Hepatocyte (in vitro differentiated cells): ENCODE data around the gene ABHD1. TPM values are rescaled to one million over a fixed set of nuclear protein-coding genes. Genes with fewer than 3 reads are reported as not detected.

Experiments used
- DNase-seq: peaks from one replicate; pipeline ENCODE4 v3.0.0-alpha.2; 2016; ENCODE audit warnings: low spot score
- H2AFZ ChIP-seq: fragments of 200-600 bp; sonication (generic); 2 replicates; pipeline ENCODE4 v1.6.0; 2016; ENCODE audit warnings: antibody characterized with exemption, mild to moderate bottlenecking
- H3K27ac ChIP-seq: fragments of 200-600 bp; sonication (generic); 2 replicates; pipeline ENCODE4 v1.5.1; 2016; ENCODE audit warnings: mild to moderate bottlenecking
- H3K27me3 ChIP-seq: fragments of 200-600 bp; sonication (generic); 2 replicates; pipeline ENCODE4 v1.6.1; 2016
- H3K36me3 ChIP-seq: fragments of 200-600 bp; sonication (generic); replicated peaks from 2 replicates; pipeline ENCODE4 v1.5.1; 2016; ENCODE audit warnings: low read depth; ENCODE audit not compliant: insufficient read depth
- H3K4me1 ChIP-seq: fragments of 200-600 bp; sonication (generic); 2 replicates; pipeline ENCODE4 v1.5.1; 2016; ENCODE audit warnings: mild to moderate bottlenecking, moderate library complexity; ENCODE audit not compliant: insufficient read depth
- H3K4me2 ChIP-seq: fragments of 200-600 bp; sonication (generic); 2 replicates; pipeline ENCODE4 v1.6.0; 2016
- H3K4me3 ChIP-seq: fragments of 200-600 bp; sonication (generic); 2 replicates; pipeline ENCODE4 v1.5.1; 2016; ENCODE audit warnings: mild to moderate bottlenecking
- H3K79me2 ChIP-seq: fragments of 200-600 bp; sonication (generic); 2 replicates; pipeline ENCODE4 v1.6.0; 2017; ENCODE audit warnings: mild to moderate bottlenecking
- H3K9me2 ChIP-seq: fragments of 200-600 bp; sonication (generic); replicated peaks from 2 replicates; pipeline ENCODE4 v1.6.0; 2017; ENCODE audit warnings: mild to moderate bottlenecking; ENCODE audit not compliant: insufficient read depth
- H3K9me3 ChIP-seq: fragments of 200-600 bp; sonication (generic); 2 replicates; pipeline ENCODE4 v1.5.1; 2016; ENCODE audit warnings: low read depth, mild to moderate bottlenecking
- H4K20me1 ChIP-seq: fragments of 200-600 bp; sonication (generic); 2 replicates; pipeline ENCODE4 v1.6.0; 2016; ENCODE audit warnings: mild to moderate bottlenecking; ENCODE audit not compliant: insufficient read depth, poor library complexity, severe bottlenecking
- EZH2 ChIP-seq: fragments of 200-600 bp; sonication (generic); IDR thresholded peaks from 2 replicates; pipeline ENCODE4 v1.6.1; 2016; ENCODE audit warnings: antibody characterized with exemption, mild to moderate bottlenecking, borderline replicate concordance
- EZH2phosphoT487 ChIP-seq: fragments of 200-600 bp; sonication (generic); IDR thresholded peaks from one replicate; pipeline ENCODE4 v1.6.1; 2018; ENCODE audit warnings: antibody characterized with exemption, mild to moderate bottlenecking, low read depth, moderate library complexity; ENCODE audit not compliant: unreplicated experiment, severe bottlenecking
- WGBS: methylation state at CpG from one replicate; pipeline ENCODE4 v1.1.6; 2016; ENCODE audit warnings: low lambda C conversion rate; ENCODE audit errors: missing lambda C conversion rate; 5-methylcytosine and 5-hydroxymethylcytosine counted together
- polyA plus RNA-seq: library from polyadenylated mRNA; unstranded; fragments of >200 nt; fragmentation: Nextera tagmentation; extraction: Ambion mirVana; gene quantifications from 2 replicates; pipeline ENCODE4 v1.2.1, GENCODE V29; 2016
- total RNA-seq: library from RNA; depleted of rRNA; stranded (reverse); fragments of >200 nt; gene quantifications from 2 replicates; pipeline ENCODE4 v1.2.3, GENCODE V29; 2014
- TF ChIP-seq, protein P1 (sequence below): fragments of 200-600 bp; sonication (generic); IDR thresholded peaks from 2 replicates; pipeline ENCODE4 v1.5.1; 2016; ENCODE audit warnings: antibody characterized with exemption, mild to moderate bottlenecking; ENCODE audit not compliant: poor library complexity

The ABHD1 gene
- total and polyA plus RNA-seq, 2 experiments from 2014 or later, result 0.03 to 0.58 TPM

DNA sequence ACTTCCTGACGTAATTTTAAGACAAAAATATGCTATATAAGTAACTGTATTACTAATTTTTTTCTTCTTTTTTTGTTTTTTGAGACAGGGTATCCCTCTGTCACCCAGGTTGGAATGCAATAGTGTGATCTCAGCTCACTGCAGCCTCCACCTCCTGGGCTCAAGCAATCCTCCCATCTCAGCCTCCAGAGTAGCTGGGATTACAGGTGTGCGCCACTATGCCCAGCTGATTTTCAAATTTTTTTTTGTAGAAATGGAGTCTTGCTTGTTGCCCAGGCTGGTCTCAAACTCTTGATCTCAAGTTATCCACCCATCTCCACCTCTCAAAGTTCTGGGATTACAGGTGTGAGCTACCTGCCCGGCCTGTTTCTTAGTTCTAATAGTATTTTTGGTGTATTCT is 54.9 kb downstream of the ABHD1 start:
- WGBS, result 92% methylated on average over 3 of the region's 3 CpGs
- H3K79me2 ChIP-seq, result no peaks in the 10 kb centered on the region

DNA sequence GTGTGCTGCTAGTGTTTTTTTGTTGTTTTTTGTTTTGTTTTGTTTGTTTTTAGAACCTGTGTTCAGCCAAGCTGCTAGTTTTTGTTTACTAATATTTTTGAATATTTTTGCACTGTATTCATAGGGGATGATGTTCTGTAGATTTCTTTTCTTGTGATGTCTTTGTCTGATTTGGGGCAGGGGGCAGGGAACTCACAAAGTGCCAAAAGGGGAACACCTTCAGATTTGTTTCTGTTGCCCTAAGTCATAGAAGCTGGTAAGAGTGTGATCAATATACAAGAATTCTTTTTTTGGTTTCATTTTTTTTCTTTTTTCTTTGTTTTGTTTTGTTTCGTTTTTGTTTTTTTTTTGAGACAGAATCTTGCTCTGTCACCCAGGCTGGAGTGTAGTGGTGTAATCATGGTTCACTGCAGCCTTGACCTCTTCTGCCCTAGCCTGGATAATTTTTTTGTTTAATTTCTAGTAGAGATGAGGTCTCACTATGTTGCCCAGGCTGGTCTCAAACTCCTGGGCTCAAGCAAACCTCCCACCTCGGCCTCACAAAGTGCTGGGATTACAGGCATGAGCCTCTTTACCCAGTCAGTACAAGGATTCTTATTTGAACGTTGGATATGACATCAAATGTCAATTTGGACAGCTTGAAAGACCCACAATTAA is 55.9 kb downstream of the ABHD1 start:
- Histone ChIP-seq H3K4me1 (no peaks in the 10 kb centered on the region), H4K20me1 (no peaks in the 10 kb centered on the region), H3K4me3 (no peak overlapping the region), H3K27ac (no peak overlapping the region), H3K4me2 (no peak overlapping the region), H3K36me3 (no peaks in the 10 kb centered on the region), H3K27me3 (peaks cover 5% of the 10 kb centered on the region), H3K9me2 (no peaks in the 10 kb centered on the region), H2AFZ (no peak overlapping the region), H3K9me3 (no peaks in the 10 kb centered on the region), H3K79me2 (no peaks in the 10 kb centered on the region)
- no peak for TF ChIP-seq EZH2
- DNase-seq, result no peak
- 63% methylated on average over 3 of the region's 3 CpGs for WGBS

More for the DNA sequence above, 54.9 kb downstream of the ABHD1 start:
- Histone ChIP-seq H2AFZ (no peak overlapping the region), H3K4me3 (no peak overlapping the region), H3K4me2 (no peak overlapping the region), H4K20me1 (no peaks in the 10 kb centered on the region), H3K27me3 (peaks cover 9% of the 10 kb centered on the region), H3K36me3 (no peaks in the 10 kb centered on the region), H3K4me1 (no peaks in the 10 kb centered on the region), H3K9me3 (no peaks in the 10 kb centered on the region), H3K27ac (no peak overlapping the region), H3K9me2 (no peaks in the 10 kb centered on the region)
- no peak for DNase-seq
- TF ChIP-seq, protein P1, sequence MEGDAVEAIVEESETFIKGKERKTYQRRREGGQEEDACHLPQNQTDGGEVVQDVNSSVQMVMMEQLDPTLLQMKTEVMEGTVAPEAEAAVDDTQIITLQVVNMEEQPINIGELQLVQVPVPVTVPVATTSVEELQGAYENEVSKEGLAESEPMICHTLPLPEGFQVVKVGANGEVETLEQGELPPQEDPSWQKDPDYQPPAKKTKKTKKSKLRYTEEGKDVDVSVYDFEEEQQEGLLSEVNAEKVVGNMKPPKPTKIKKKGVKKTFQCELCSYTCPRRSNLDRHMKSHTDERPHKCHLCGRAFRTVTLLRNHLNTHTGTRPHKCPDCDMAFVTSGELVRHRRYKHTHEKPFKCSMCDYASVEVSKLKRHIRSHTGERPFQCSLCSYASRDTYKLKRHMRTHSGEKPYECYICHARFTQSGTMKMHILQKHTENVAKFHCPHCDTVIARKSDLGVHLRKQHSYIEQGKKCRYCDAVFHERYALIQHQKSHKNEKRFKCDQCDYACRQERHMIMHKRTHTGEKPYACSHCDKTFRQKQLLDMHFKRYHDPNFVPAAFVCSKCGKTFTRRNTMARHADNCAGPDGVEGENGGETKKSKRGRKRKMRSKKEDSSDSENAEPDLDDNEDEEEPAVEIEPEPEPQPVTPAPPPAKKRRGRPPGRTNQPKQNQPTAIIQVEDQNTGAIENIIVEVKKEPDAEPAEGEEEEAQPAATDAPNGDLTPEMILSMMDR, result no peak
- no peak for TF ChIP-seq EZH2phosphoT487

Other genes starting within 250 kb of the ABHD1 start
- gene MAPRE3, start 153.2 kb upstream of the ABHD1 start, total RNA-seq, result 8.0 and 8.6 TPM in 2 replicates
- 23.6 and 29.2 TPM in 2 replicates for gene MAPRE3, start 153.2 kb upstream of the ABHD1 start, polyA plus RNA-seq
- gene TMEM214, start 90.8 kb upstream of the ABHD1 start, total RNA-seq, result 40.2 and 50.4 TPM in 2 replicates
- 75.9 and 100 TPM in 2 replicates for gene TMEM214, start 90.8 kb upstream of the ABHD1 start, polyA plus RNA-seq
- gene AGBL5, start 72.1 kb upstream of the ABHD1 start, total RNA-seq, result 12.9 and 13.8 TPM in 2 replicates
- 20.2 and 24.9 TPM in 2 replicates for gene AGBL5, start 72.1 kb upstream of the ABHD1 start, polyA plus RNA-seq
- 364 and 380 TPM in 2 replicates for gene OST4, start 52.2 kb upstream of the ABHD1 start, total RNA-seq
- gene OST4, start 52.2 kb upstream of the ABHD1 start, polyA plus RNA-seq, result 839 and 872 TPM in 2 replicates
- gene EMILIN1, start 45.2 kb upstream of the ABHD1 start, total RNA-seq, result 59.6 and 80.8 TPM in 2 replicates
- 109 and 128 TPM in 2 replicates for gene EMILIN1, start 45.2 kb upstream of the ABHD1 start, polyA plus RNA-seq
- gene KHK, start 37.0 kb upstream of the ABHD1 start, total RNA-seq, result 26.1 and 28.7 TPM in 2 replicates
- gene KHK, start 37.0 kb upstream of the ABHD1 start, polyA plus RNA-seq, result 57.7 and 73.1 TPM in 2 replicates
- gene CGREF1, start 4.7 kb upstream of the ABHD1 start, total RNA-seq, result 0.28 and 2.5 TPM in 2 replicates
- 1.8 and 2.2 TPM in 2 replicates for gene CGREF1, start 4.7 kb upstream of the ABHD1 start, polyA plus RNA-seq
- 69.2 and 69.6 TPM in 2 replicates for gene PREB, start 10.8 kb downstream of the ABHD1 start, total RNA-seq
- 71.7 and 90.3 TPM in 2 replicates for gene PREB, start 10.8 kb downstream of the ABHD1 start, polyA plus RNA-seq
- gene PRR30, start 15.6 kb downstream of the ABHD1 start, total RNA-seq, result not detected in 2 replicates
- not detected in 2 replicates for gene PRR30, start 15.6 kb downstream of the ABHD1 start, polyA plus RNA-seq
- gene TCF23, start 25.2 kb downstream of the ABHD1 start, total RNA-seq, result not detected in 2 replicates
- gene TCF23, start 25.2 kb downstream of the ABHD1 start, polyA plus RNA-seq, result not detected in 2 replicates
- gene ATRAID, start 88.2 kb downstream of the ABHD1 start, total RNA-seq, result 161 and 173 TPM in 2 replicates
- 259 and 281 TPM in 2 replicates for gene ATRAID, start 88.2 kb downstream of the ABHD1 start, polyA plus RNA-seq
- gene SLC5A6, start 88.5 kb downstream of the ABHD1 start, total RNA-seq, result 65.8 and 72.3 TPM in 2 replicates
- 58.9 and 66.6 TPM in 2 replicates for gene SLC5A6, start 88.5 kb downstream of the ABHD1 start, polyA plus RNA-seq
- 13.2 and 16.6 TPM in 2 replicates for gene CAD, start 93.6 kb downstream of the ABHD1 start, total RNA-seq
- gene CAD, start 93.6 kb downstream of the ABHD1 start, polyA plus RNA-seq, result 20.7 TPM in 2 replicates
- 0.20 TPM in 1 of 2 replicates, not detected in the other for gene SLC30A3, start 139.2 kb downstream of the ABHD1 start, total RNA-seq
- not detected in 2 replicates for gene SLC30A3, start 139.2 kb downstream of the ABHD1 start, polyA plus RNA-seq
- gene DNAJC5G, start 151.6 kb downstream of the ABHD1 start, total RNA-seq, result not detected in 2 replicates
- gene DNAJC5G, start 151.6 kb downstream of the ABHD1 start, polyA plus RNA-seq, result not detected in 2 replicates
- gene TRIM54, start 158.6 kb downstream of the ABHD1 start, total RNA-seq, result not detected in 2 replicates
- not detected in 2 replicates for gene TRIM54, start 158.6 kb downstream of the ABHD1 start, polyA plus RNA-seq
- 1.4 and 2.9 TPM in 2 replicates for gene UCN, start 184.6 kb downstream of the ABHD1 start, total RNA-seq
- gene UCN, start 184.6 kb downstream of the ABHD1 start, polyA plus RNA-seq, result 1.0 and 2.6 TPM in 2 replicates
- 71.4 and 96.8 TPM in 2 replicates for gene MPV17, start 199.3 kb downstream of the ABHD1 start, total RNA-seq
- 111 and 131 TPM in 2 replicates for gene MPV17, start 199.3 kb downstream of the ABHD1 start, polyA plus RNA-seq
- gene GTF3C2, start 232.9 kb downstream of the ABHD1 start, total RNA-seq, result 51.3 and 53.3 TPM in 2 replicates
- 46.8 and 58.0 TPM in 2 replicates for gene GTF3C2, start 232.9 kb downstream of the ABHD1 start, polyA plus RNA-seq
- gene EIF2B4, start 246.5 kb downstream of the ABHD1 start, total RNA-seq, result 28.0 and 28.7 TPM in 2 replicates
- gene EIF2B4, start 246.5 kb downstream of the ABHD1 start, polyA plus RNA-seq, result 67.5 and 68.7 TPM in 2 replicates
- gene SNX17, start 246.8 kb downstream of the ABHD1 start, total RNA-seq, result 81.8 and 88.7 TPM in 2 replicates
- 105 and 109 TPM in 2 replicates for gene SNX17, start 246.8 kb downstream of the ABHD1 start, polyA plus RNA-seq